HL-60 (cell line): Measurements from ENCODE around the gene IL12B.

Experiments used
- GABPA ChIP-seq: IDR thresholded peaks from 2 replicates; pipeline ENCODE4 v1.6.1; 2012; ENCODE audit warnings: low read depth
- POLR2AphosphoS5 ChIP-seq: IDR thresholded peaks from 2 replicates; pipeline ENCODE4 v1.6.1; 2012; ENCODE audit warnings: low read depth
- REST ChIP-seq: IDR thresholded peaks from 2 replicates; pipeline ENCODE4 v1.6.1; 2012; ENCODE audit warnings: low read depth; ENCODE audit not compliant: insufficient replicate concordance
- TF ChIP-seq, protein P1 (sequence below): IDR thresholded peaks from one replicate; pipeline ENCODE4 v1.5.1; 2011; ENCODE audit warnings: low read length, control low read depth, inconsistent platforms; ENCODE audit not compliant: insufficient read depth

GRCh38 chr5:159341145-159341544 is 10.9 kb upstream of the IL12B start:
- TF ChIP-seq REST (no peak), POLR2AphosphoS5 (no peak), GABPA (no peak)
- TF ChIP-seq, protein P1, sequence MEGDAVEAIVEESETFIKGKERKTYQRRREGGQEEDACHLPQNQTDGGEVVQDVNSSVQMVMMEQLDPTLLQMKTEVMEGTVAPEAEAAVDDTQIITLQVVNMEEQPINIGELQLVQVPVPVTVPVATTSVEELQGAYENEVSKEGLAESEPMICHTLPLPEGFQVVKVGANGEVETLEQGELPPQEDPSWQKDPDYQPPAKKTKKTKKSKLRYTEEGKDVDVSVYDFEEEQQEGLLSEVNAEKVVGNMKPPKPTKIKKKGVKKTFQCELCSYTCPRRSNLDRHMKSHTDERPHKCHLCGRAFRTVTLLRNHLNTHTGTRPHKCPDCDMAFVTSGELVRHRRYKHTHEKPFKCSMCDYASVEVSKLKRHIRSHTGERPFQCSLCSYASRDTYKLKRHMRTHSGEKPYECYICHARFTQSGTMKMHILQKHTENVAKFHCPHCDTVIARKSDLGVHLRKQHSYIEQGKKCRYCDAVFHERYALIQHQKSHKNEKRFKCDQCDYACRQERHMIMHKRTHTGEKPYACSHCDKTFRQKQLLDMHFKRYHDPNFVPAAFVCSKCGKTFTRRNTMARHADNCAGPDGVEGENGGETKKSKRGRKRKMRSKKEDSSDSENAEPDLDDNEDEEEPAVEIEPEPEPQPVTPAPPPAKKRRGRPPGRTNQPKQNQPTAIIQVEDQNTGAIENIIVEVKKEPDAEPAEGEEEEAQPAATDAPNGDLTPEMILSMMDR, result no peak
